ENCODE results near the gene COPE.
"Not testable (repeated sequence)": the region's sequence is repeated elsewhere in the genome, so short reads cannot be mapped to it uniquely, and the experiment has no call there.

Gene COPE

GRCh38 chr19:18908917-18909619, 10.1 kb downstream of the COPE start:
- DNase-seq (ENCODE audit: low read depth) = no peak

- DNase-seq (ENCODE audit: low read depth) = no peak
Observed at GRCh38 chr19:18906605-18907519, 12.3 kb downstream of the COPE start.

GRCh38 chr19:18905513-18906236, 13.5 kb downstream of the COPE start:
- no peak for DNase-seq (ENCODE audit: low read depth)

GRCh38 chr19:18905058-18905456, 14.1 kb downstream of the COPE start:
- no peak for DNase-seq (ENCODE audit: low read depth)

- no peak for DNase-seq (ENCODE audit: low read depth)
Observed at GRCh38 chr19:18904334-18905057, 14.7 kb downstream of the COPE start.

- no peak for DNase-seq (ENCODE audit: low read depth)
Observed at GRCh38 chr19:18903156-18904037, 15.8 kb downstream of the COPE start.

- not testable (repeated sequence) for DNase-seq (ENCODE audit: low read depth)
Observed at GRCh38 chr19:18902519-18902918, 16.7 kb downstream of the COPE start.

- DNase-seq (ENCODE audit: low read depth) = no peak
Observed at GRCh38 chr19:18901491-18901890, 17.7 kb downstream of the COPE start.

GRCh38 chr19:18900700-18901481, 18.3 kb downstream of the COPE start:
- DNase-seq (ENCODE audit: low read depth) = no peak

GRCh38 chr19:18899624-18900560, 19.3 kb downstream of the COPE start:
- DNase-seq (ENCODE audit: low read depth) = no peak

- no peak for DNase-seq (ENCODE audit: low read depth)
Observed at GRCh38 chr19:18898607-18899408, 20.4 kb downstream of the COPE start.

GRCh38 chr19:18898081-18898606, 21.0 kb downstream of the COPE start:
- no peak for DNase-seq (ENCODE audit: low read depth)

- no peak for DNase-seq (ENCODE audit: low read depth)
Observed at GRCh38 chr19:18897094-18898029, 21.8 kb downstream of the COPE start.

- no peak for DNase-seq (ENCODE audit: low read depth)
Observed at GRCh38 chr19:18896421-18896841, 22.8 kb downstream of the COPE start.

- DNase-seq (ENCODE audit: low read depth) = no peak
Observed at GRCh38 chr19:18895824-18896341, 23.3 kb downstream of the COPE start, which contains the start of gene CERS1. Gene CERS1 (minus strand): TSS chr19:18896158. CDS start chr19:18896072, 86 bp downstream.
